HEK293 (cell line): ENCODE measurements around the gene YIPF3.

Experiments used
- CTCF ChIA-PET: fragments of 350-600 bp; formaldehyde crosslinking; extraction: SDS; loops from one replicate; lab custom pipeline; 2021; ENCODE audit warnings: antibody characterized with exemption; lab: Yijun Ruan, JAX
- POLR2A ChIA-PET: fragments of 300-600 bp; formaldehyde crosslinking; extraction: SDS; loops from one replicate; lab custom pipeline; 2020; ENCODE audit warnings: antibody characterized with exemption, inconsistent platforms; lab: Yijun Ruan, JAX
- H3K27ac ChIP-seq: fragments of 200-500 bp; sonication (Bioruptor generic); 2 replicates; pipeline ENCODE4 v1.5.1; 2014; ENCODE audit warnings: low read depth, low read length, control low read depth, inconsistent platforms; ENCODE audit errors: extremely low read depth
- H3K36me3 ChIP-seq, 2 experiments: fragments of 200-500 bp in 1 of 2; sonication (Bioruptor generic) in 1 of 2; 1 replicate in 1 of 2; 2 replicates in 1 of 2; pipeline ENCODE4 v1.5.1; 2014 to 2017; ENCODE audit warnings: inconsistent platforms in 2 of 2, low read length in 2 of 2; ENCODE audit not compliant: control insufficient read depth in 2 of 2, insufficient read depth in 1 of 2
- H3K4me1 ChIP-seq: fragments of 200-500 bp; sonication (Bioruptor generic); 2 replicates; pipeline ENCODE4 v1.5.1; 2014; ENCODE audit warnings: mild to moderate bottlenecking, low read length, inconsistent platforms; ENCODE audit not compliant: control insufficient read depth, insufficient read depth
- H3K4me3 ChIP-seq: 2 replicates; pipeline ENCODE4 v1.5.1; 2011; ENCODE audit warnings: low read depth, mild to moderate bottlenecking, control low read depth, low read length, moderate library complexity
- H3K9me3 ChIP-seq: fragments of 200-500 bp; sonication (Bioruptor generic); 2 replicates; pipeline ENCODE4 v1.5.1; 2014; ENCODE audit warnings: low read depth, low read length, inconsistent platforms; ENCODE audit not compliant: control insufficient read depth, insufficient read depth
- EGR2 ChIP-seq: fragments of 450-650 bp; formaldehyde crosslinking; IDR thresholded peaks from 2 replicates; pipeline ENCODE4 v1.5.1; 2016; ENCODE audit warnings: low read depth, missing biosample characterization, missing genetic modification characterization
- RBAK ChIP-seq: fragments of 450-650 bp; formaldehyde crosslinking; IDR thresholded peaks from 2 replicates; pipeline ENCODE4 v1.5.1; 2016; ENCODE audit warnings: missing biosample characterization, missing genetic modification characterization
- SCRT2 ChIP-seq: fragments of 450-650 bp; formaldehyde crosslinking; IDR thresholded peaks from 2 replicates; pipeline ENCODE4 v1.5.1; 2016; ENCODE audit warnings: missing biosample characterization, missing genetic modification characterization
- SETDB1 ChIP-seq: IDR thresholded peaks from one replicate; pipeline ENCODE4 v1.6.1; 2017; ENCODE audit warnings: mild to moderate bottlenecking, low read length, moderate library complexity, mixed read lengths; ENCODE audit not compliant: insufficient read length
- ZBTB1 ChIP-seq: fragments of 450-650 bp; formaldehyde crosslinking; IDR thresholded peaks from 2 replicates; pipeline ENCODE4 v1.5.1; 2016; ENCODE audit warnings: missing biosample characterization, missing genetic modification characterization
- ZBTB7A ChIP-seq: fragments of 450-650 bp; formaldehyde crosslinking; IDR thresholded peaks from 2 replicates; pipeline ENCODE4 v1.5.1; 2016; ENCODE audit warnings: low read depth, missing biosample characterization, missing genetic modification characterization
- ZFHX2 ChIP-seq: fragments of 450-650 bp; formaldehyde crosslinking; conservative IDR thresholded peaks from 2 replicates; pipeline ENCODE4 v1.5.1; 2016; ENCODE audit warnings: missing biosample characterization, missing genetic modification characterization
- ZIC2 ChIP-seq: fragments of 450-650 bp; formaldehyde crosslinking; IDR thresholded peaks from 2 replicates; pipeline ENCODE4 v1.5.1; 2016; ENCODE audit warnings: missing biosample characterization, missing genetic modification characterization
- ZNF114 ChIP-seq: fragments of 450-650 bp; formaldehyde crosslinking; IDR thresholded peaks from 2 replicates; pipeline ENCODE4 v1.5.0; 2017; ENCODE audit warnings: missing biosample characterization, missing genetic modification characterization
- ZNF202 ChIP-seq: fragments of 450-650 bp; formaldehyde crosslinking; IDR thresholded peaks from 2 replicates; pipeline ENCODE4 v1.5.1; 2016; ENCODE audit warnings: missing biosample characterization, missing genetic modification characterization, borderline replicate concordance
- ZNF223 ChIP-seq: fragments of 450-650 bp; formaldehyde crosslinking; IDR thresholded peaks from 2 replicates; pipeline ENCODE4 v1.5.1; 2016; ENCODE audit warnings: missing biosample characterization, missing genetic modification characterization
- ZNF239 ChIP-seq: fragments of 450-650 bp; formaldehyde crosslinking; IDR thresholded peaks from 2 replicates; pipeline ENCODE4 v1.5.1; 2016; ENCODE audit warnings: missing biosample characterization, missing genetic modification characterization
- ZNF302 ChIP-seq: fragments of 450-650 bp; formaldehyde crosslinking; IDR thresholded peaks from 2 replicates; pipeline ENCODE4 v1.5.1; 2016; ENCODE audit warnings: missing biosample characterization, missing genetic modification characterization, low read depth
- ZNF335 ChIP-seq: fragments of 450-650 bp; formaldehyde crosslinking; conservative IDR thresholded peaks from 2 replicates; pipeline ENCODE4 v1.5.1; 2016; ENCODE audit warnings: missing biosample characterization, missing genetic modification characterization
- ZNF366 ChIP-seq: fragments of 450-650 bp; formaldehyde crosslinking; conservative IDR thresholded peaks from 2 replicates; pipeline ENCODE4 v1.5.1; 2016; ENCODE audit warnings: missing biosample characterization, missing genetic modification characterization
- ZNF394 ChIP-seq: fragments of 450-650 bp; formaldehyde crosslinking; IDR thresholded peaks from 2 replicates; pipeline ENCODE4 v1.5.1; 2016; ENCODE audit warnings: missing biosample characterization, missing genetic modification characterization, mild to moderate bottlenecking, moderate library complexity, borderline replicate concordance
- ZNF571 ChIP-seq: fragments of 450-650 bp; formaldehyde crosslinking; IDR thresholded peaks from 2 replicates; pipeline ENCODE4 v1.5.0; 2017; ENCODE audit warnings: missing biosample characterization, missing genetic modification characterization
- ZNF654 ChIP-seq: fragments of 450-650 bp; formaldehyde crosslinking; IDR thresholded peaks from 2 replicates; pipeline ENCODE4 v1.5.1; 2016; ENCODE audit warnings: low read depth, missing biosample characterization, missing genetic modification characterization
- ZNF660 ChIP-seq: fragments of 450-650 bp; IDR thresholded peaks from 2 replicates; pipeline ENCODE4 v1.5.1; 2018; ENCODE audit warnings: missing biosample characterization, mild to moderate bottlenecking, missing genetic modification characterization
- ZNF664 ChIP-seq: fragments of 450-650 bp; formaldehyde crosslinking; IDR thresholded peaks from 2 replicates; pipeline ENCODE4 v1.5.1; 2016; ENCODE audit warnings: missing biosample characterization, missing genetic modification characterization
- ZNF747 ChIP-seq: fragments of 450-650 bp; formaldehyde crosslinking; IDR thresholded peaks from 2 replicates; pipeline ENCODE4 v1.5.1; 2016; ENCODE audit warnings: missing biosample characterization, missing genetic modification characterization
- ZSCAN23 ChIP-seq: fragments of 450-650 bp; formaldehyde crosslinking; IDR thresholded peaks from 2 replicates; pipeline ENCODE4 v1.5.1; 2016; ENCODE audit warnings: missing biosample characterization, missing genetic modification characterization
- ZSCAN30 ChIP-seq: fragments of 450-650 bp; IDR thresholded peaks from 2 replicates; pipeline ENCODE4 v1.5.1; 2018; ENCODE audit warnings: missing biosample characterization, mild to moderate bottlenecking, missing genetic modification characterization, moderate library complexity
- TF ChIP-seq, protein P1 (sequence below): fragments of 450-650 bp; formaldehyde crosslinking; IDR thresholded peaks from 2 replicates; pipeline ENCODE4 v1.5.1; 2016; ENCODE audit warnings: missing biosample characterization, missing genetic modification characterization

Gene YIPF3

DNA sequence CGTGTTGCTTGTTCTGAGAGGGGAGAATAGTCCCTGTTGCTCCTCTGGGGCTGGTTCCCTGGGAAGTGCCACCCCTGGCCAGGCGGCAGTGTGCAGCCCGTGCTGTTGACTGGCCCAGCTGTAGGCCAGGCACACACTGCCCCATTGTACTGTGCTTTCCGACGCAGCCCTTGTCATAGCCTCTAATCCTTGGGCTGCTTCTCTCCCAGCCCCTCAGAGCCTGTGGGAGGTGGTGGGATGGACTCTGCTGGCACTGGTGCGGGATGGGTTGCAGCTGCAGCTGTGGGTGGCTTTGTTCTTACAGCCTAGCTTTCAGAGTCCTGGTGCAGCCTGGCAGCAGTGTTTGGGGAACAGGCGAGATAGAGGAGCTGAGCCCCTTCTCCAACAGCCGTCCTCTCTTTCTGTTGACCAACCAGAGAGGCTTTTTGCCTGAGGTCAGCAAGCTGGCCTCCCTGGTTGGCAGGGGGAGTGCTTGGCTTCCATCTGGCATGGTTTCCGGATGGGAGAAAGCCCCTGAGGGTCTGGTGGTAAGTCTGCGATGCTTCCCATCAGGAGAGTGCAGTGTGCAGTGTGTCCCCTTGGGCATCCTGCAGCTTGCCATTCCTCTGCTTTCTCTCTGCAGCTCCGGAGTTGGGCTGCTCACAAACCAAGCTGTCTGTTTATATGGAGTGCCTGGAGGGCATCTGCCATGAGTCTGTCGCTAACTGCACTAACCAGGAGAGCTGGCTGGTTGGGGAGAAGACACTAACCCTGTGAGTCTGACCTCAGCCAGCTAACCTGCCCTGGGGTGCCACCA, 27.3 kb downstream of the YIPF3 start:
- Histone ChIP-seq H3K4me1 (no peaks in the 10 kb centered on the region), H3K36me3 (peaks cover 0 to 41% of the 10 kb centered on the region in 2 experiments; a peak in 2 of 3 replicates), H3K9me3 (no peaks in the 10 kb centered on the region), H3K27ac (no peak overlapping the region), H3K4me3 (no peak overlapping the region)
- CTCF ChIA-PET = interaction anchor here (0.6 to 11.2 kb wide), 2 partner anchors 19 to 32 kb away, joined by 3 to 142 read pairs; partner anchors contain the start of gene LRRC73
- POLR2A ChIA-PET = interaction anchor here (0.8 to 2.1 kb wide), 3 partner anchors 9 to 34 kb away, joined by 3 to 13 read pairs (median 4); partner anchors contain the start of genes DLK2 and TJAP1
- TF ChIP-seq, protein P1, sequence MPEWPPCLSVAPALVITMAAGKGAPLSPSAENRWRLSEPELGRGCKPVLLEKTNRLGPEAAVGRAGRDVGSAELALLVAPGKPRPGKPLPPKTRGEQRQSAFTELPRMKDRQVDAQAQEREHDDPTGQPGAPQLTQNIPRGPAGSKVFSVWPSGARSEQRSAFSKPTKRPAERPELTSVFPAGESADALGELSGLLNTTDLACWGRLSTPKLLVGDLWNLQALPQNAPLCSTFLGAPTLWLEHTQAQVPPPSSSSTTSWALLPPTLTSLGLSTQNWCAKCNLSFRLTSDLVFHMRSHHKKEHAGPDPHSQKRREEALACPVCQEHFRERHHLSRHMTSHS = no peak
- TF ChIP-seq ZNF394 (tag by site-specific recombination) (no peak), ZBTB7A (tag by site-specific recombination) (no peak), EGR2 (tag by site-specific recombination) (peak; percentile 76), ZFHX2 (peak; percentile 81), ZSCAN30 (no peak)

DNA sequence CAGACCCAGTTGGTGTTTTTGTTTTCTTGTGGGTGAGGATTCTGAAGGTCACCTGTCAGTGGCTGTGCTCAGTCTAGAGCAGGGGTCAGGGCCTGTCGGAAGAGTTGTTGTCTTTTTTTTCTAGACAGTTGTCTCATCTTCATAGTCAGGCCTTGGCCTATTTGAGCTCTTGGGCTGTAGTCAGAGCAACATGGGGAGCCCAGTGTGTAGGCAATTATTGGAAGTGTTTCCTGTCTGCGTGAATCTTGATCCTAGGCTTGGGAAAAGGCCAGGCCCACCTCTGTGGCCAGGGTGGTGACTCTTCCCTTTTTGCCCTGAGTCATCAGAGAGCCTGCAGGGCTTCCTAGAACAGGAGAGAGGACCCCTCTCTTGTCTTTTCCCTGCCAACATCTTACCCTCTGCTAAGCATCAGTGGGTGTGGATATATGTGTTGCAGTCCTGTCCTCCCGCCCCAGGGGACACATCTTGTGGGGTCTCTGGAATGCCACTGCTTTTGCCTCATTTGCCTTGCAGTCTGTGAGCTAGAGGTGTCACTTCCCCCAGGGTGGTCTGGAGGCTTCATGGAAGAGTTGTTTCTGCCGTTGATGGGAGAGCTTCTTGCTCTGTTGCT, 28.0 kb downstream of the YIPF3 start:
- no peak overlapping the region for H3K27ac ChIP-seq
- ChIA-PET POLR2A (interaction anchor here (2.1 kb wide), 1 partner anchor 11 kb away, joined by 13 read pairs; the partner anchor contains the start of gene TJAP1), CTCF (interaction anchor here (0.6 to 11.2 kb wide), 3 partner anchors 18 to 31 kb away, joined by 3 to 142 read pairs (median 26); partner anchors contain the start of gene LRRC73)
- peaks cover 0 to 35% of the 10 kb centered on the region in 2 experiments; a peak in 2 of 3 replicates for H3K36me3 ChIP-seq
- H3K9me3 ChIP-seq = no peaks in the 10 kb centered on the region
- H3K4me3 ChIP-seq = no peak overlapping the region
- H3K4me1 ChIP-seq = no peaks in the 10 kb centered on the region
- TF ChIP-seq ZNF394 (tag by site-specific recombination) = no peak
- peak; percentile 59 for TF ChIP-seq ZIC2 (tag by site-specific recombination)

DNA sequence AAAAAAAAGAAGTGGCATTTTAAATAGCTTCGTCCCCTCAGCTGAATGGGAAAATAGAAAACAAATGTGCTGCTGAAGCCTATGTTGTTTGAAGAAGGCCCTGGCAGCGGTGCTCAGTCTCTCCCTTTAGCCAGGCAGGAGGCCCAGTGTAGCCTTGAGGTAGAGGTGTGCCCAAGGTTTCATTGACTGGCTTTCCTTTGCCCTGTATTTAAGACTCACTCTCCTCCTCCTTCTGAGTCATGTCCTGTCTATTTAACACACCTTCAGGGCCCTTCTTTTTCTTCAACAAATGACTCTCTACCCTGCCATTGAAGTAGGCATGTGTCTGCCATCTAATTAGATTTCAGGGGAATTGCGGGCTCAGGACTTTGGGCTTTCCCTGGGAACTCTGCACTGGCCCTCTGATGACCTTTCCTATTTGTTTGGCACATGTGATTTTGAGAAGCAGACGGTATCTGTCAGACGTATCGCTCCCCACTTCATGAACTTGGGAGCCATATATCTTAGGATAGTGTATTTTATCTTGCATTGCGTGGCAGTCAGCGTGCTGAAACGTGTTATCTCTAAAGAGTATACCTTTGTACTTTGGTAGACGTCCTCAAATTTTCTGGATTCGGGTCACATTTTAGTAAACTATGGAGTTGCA, 35.0 kb downstream of the YIPF3 start:
- no peak overlapping the region for H3K4me3 ChIP-seq
- 0 out of 2 replicates have a peak, but pooled peaks have one; percentile 10 for TF ChIP-seq ZNF335 (tag by site-specific recombination)
- TF ChIP-seq RBAK (tag by site-specific recombination) = no peak
- TF ChIP-seq, all 188 proteins: peak for 1
- ChIA-PET CTCF (interaction anchor here (0.6 to 2.6 kb wide), 5 partner anchors 24 to 535 kb away, joined by 3 to 11 read pairs (median 4); no protein-coding TSS in a partner anchor), POLR2A (interaction anchor here (0.6 to 1.5 kb wide), 4 partner anchors 35 to 99 kb away, joined by 3 to 11 read pairs (median 4); partner anchors contain the start of genes POLR1C and YIPF3)
- Histone ChIP-seq H3K27ac (no peak overlapping the region), H3K36me3 (peaks cover 0 to 29% of the 10 kb centered on the region in 2 experiments; a peak in 2 of 3 replicates), H3K4me1 (peaks cover 8% of the 10 kb centered on the region), H3K9me3 (no peaks in the 10 kb centered on the region)

- H3K4me1 ChIP-seq = peaks cover 10% of the 10 kb centered on the region
- CTCF ChIA-PET = interaction anchor here (0.6 to 2.6 kb wide), 7 partner anchors 13 to 535 kb away, joined by 3 to 11 read pairs (median 4); no protein-coding TSS in a partner anchor
- H3K27ac ChIP-seq = no peak overlapping the region
- H3K36me3 ChIP-seq = peaks cover 0 to 27% of the 10 kb centered on the region in 2 experiments; a peak in 2 of 3 replicates
- POLR2A ChIA-PET = interaction anchor here (0.6 to 1.5 kb wide), 5 partner anchors 25 to 99 kb away, joined by 3 to 11 read pairs (median 3); partner anchors contain the start of genes DLK2, POLR1C and YIPF3
- no peaks in the 10 kb centered on the region for H3K9me3 ChIP-seq
- no peak overlapping the region for H3K4me3 ChIP-seq
- no peak for TF ChIP-seq ZNF239 (tag by site-specific recombination)
- 0 out of 2 replicates have a peak, but pooled peaks have one; percentile 32 for TF ChIP-seq ZNF660 (tag by site-specific recombination)
- TF ChIP-seq ZNF366 (tag by site-specific recombination) = no peak
- TF ChIP-seq ZNF747 (tag by site-specific recombination) = no peak
- no peak for TF ChIP-seq ZNF202 (tag by site-specific recombination)
- no peak for TF ChIP-seq SETDB1
- TF ChIP-seq ZNF654 (tag by site-specific recombination) = no peak
- no peak for TF ChIP-seq ZBTB1 (tag by site-specific recombination)
- no peak for TF ChIP-seq SCRT2 (tag by site-specific recombination)
- TF ChIP-seq ZNF664 = no peak
- TF ChIP-seq ZNF114 (tag by site-specific recombination) = no peak
- no peak for TF ChIP-seq ZNF571 (tag by site-specific recombination)
- no peak for TF ChIP-seq ZSCAN23 (tag by site-specific recombination)
- TF ChIP-seq ZNF223 (tag by site-specific recombination) = no peak
- TF ChIP-seq ZNF302 = no peak
Measured at GRCh38 chr6:43481075-43481474, 35.7 kb downstream of the YIPF3 start.
